BE2C (cell line): ENCODE results near the gene EID2.

Source experiments
- DNase-seq: peaks from one replicate; pipeline ENCODE4 v3.0.0-alpha.2; 2020
- H3K27me3 ChIP-seq: fragments of 250-450 bp; sonication (Bioruptor Pico); 2 replicates; pipeline ENCODE4 v1.5.1; 2020; ENCODE audit warnings: mild to moderate bottlenecking
- H3K36me3 ChIP-seq: fragments of 250-450 bp; sonication (Bioruptor Pico); 2 replicates; pipeline ENCODE4 v1.5.1; 2020; ENCODE audit warnings: mild to moderate bottlenecking
- H3K4me1 ChIP-seq: fragments of 250-450 bp; sonication (Bioruptor Pico); 2 replicates; pipeline ENCODE4 v1.5.1; 2020
- H3K4me3 ChIP-seq: 2 replicates; pipeline ENCODE4 v1.5.1; 2011; ENCODE audit warnings: low read depth, low read length
- H3K9me3 ChIP-seq: fragments of 250-450 bp; sonication (Bioruptor Pico); 2 replicates; pipeline ENCODE4 v1.5.1; 2020
- CTCF ChIP-seq: IDR thresholded peaks from 2 replicates; pipeline ENCODE4 v1.5.1; 2012; ENCODE audit warnings: mild to moderate bottlenecking, low read depth, low read length

EID2 gene

GRCh38 chr19:39502640-39503417, 37.1 kb downstream of the EID2 start:
- no peak for TF ChIP-seq CTCF
- no peak for DNase-seq
- Histone ChIP-seq H3K9me3 (no peaks in the 10 kb centered on the region), H3K4me3 (no peak overlapping the region), H3K4me1 (no peaks in the 10 kb centered on the region), H3K27me3 (no peaks in the 10 kb centered on the region), H3K36me3 (peaks cover 8% of the 10 kb centered on the region)

- peaks cover 8% of the 10 kb centered on the region for H3K36me3 ChIP-seq
- no peaks in the 10 kb centered on the region for H3K27me3 ChIP-seq
- H3K9me3 ChIP-seq: no peaks in the 10 kb centered on the region
- no peak for TF ChIP-seq CTCF
- 0 out of 2 replicates have a peak, but pooled peaks cover 5% of the 10 kb centered on the region for H3K4me1 ChIP-seq
- no peak for DNase-seq
- no peak overlapping the region for H3K4me3 ChIP-seq
Observed at GRCh38 chr19:39501340-39501739, 38.6 kb downstream of the EID2 start.

- Histone ChIP-seq H3K36me3 (peaks cover 8% of the 10 kb centered on the region), H3K9me3 (no peaks in the 10 kb centered on the region), H3K4me1 (0 out of 2 replicates have a peak, but pooled peaks cover 5% of the 10 kb centered on the region), H3K4me3 (no peak overlapping the region), H3K27me3 (no peaks in the 10 kb centered on the region)
- no peak for DNase-seq
- TF ChIP-seq CTCF: no peak
Observed at GRCh38 chr19:39500543-39500942, 39.4 kb downstream of the EID2 start.

- H3K4me3 ChIP-seq: peak overlapping the region; percentile 76
- H3K36me3 ChIP-seq: peaks cover 8% of the 10 kb centered on the region
- no peaks in the 10 kb centered on the region for H3K27me3 ChIP-seq
- H3K4me1 ChIP-seq: 0 out of 2 replicates have a peak, but pooled peaks cover 5% of the 10 kb centered on the region
- no peak for TF ChIP-seq CTCF
- no peaks in the 10 kb centered on the region for H3K9me3 ChIP-seq
- DNase-seq: no peak
Observed at GRCh38 chr19:39499932-39500331, 40.0 kb downstream of the EID2 start.

- no peaks in the 10 kb centered on the region for H3K9me3 ChIP-seq
- H3K4me1 ChIP-seq: 0 out of 2 replicates have a peak, but pooled peaks cover 5% of the 10 kb centered on the region
- TF ChIP-seq CTCF: no peak
- DNase-seq: peak; percentile 89
- H3K4me3 ChIP-seq: peak within 1 kb of the TSS; percentile 76
- H3K27me3 ChIP-seq: no peaks in the 10 kb centered on the region
- peaks cover 8% of the 10 kb centered on the region for H3K36me3 ChIP-seq
Observed at GRCh38 chr19:39498798-39499642, 40.9 kb downstream of the EID2 start, which contains the start of gene DLL3. TSS of gene DLL3 (plus strand) at chr19:39498947. CDS start at chr19:39498975, 28 bp downstream.
